Measurements from ENCODE around the gene DTX4.

DNA sequence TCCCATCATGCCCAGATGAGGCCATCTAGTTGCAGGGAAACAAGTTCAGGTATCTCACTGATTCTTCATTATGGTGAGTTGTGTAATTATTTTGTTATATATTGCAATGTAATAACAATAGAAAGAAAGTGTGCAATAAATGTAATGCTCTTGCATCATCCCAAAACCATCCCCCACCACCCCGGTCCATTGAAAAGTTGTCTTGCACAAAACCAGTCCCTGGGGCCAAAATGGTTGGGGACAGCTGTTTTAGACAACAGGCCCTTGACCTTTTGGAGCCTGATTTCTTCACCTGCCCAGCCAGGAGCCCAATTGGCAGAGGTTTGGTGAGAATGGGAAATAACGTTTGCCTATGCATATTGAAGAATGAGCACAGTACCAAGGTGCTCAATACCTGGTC, 24.8 kb downstream of the DTX4 start:
- TF ChIP-seq EZH2 (IDR thresholded peaks at IDR 0.05; ENCODE audit: borderline replicate concordance) (no peak), CTCF (IDR thresholded peaks at IDR 0.05; ENCODE audit: poor library complexity) (no peak), EZH2phosphoT487 (IDR thresholded peaks at IDR 0.05; ENCODE audit: low read depth, severe bottlenecking, unreplicated experiment) (no peak)
